HG02763 (cell line): ENCODE measurements around the gene MYO5B.
A peak's percentile ranks its signal among the peaks of the same experiment; 100 is the strongest.
"Not testable (repeated sequence)": the region's sequence is repeated elsewhere in the genome, so short reads cannot be mapped to it uniquely, and the experiment has no call there.

ENCODE experiments used
- ATAC-seq: cut with Tn5 transposase; IDR thresholded peaks from one replicate; pipeline ENCODE4 v1.9.1; 2021; ENCODE audit warnings: mild to moderate bottlenecking, moderate library complexity; ENCODE audit not compliant: unreplicated experiment

The MYO5B gene

DNA sequence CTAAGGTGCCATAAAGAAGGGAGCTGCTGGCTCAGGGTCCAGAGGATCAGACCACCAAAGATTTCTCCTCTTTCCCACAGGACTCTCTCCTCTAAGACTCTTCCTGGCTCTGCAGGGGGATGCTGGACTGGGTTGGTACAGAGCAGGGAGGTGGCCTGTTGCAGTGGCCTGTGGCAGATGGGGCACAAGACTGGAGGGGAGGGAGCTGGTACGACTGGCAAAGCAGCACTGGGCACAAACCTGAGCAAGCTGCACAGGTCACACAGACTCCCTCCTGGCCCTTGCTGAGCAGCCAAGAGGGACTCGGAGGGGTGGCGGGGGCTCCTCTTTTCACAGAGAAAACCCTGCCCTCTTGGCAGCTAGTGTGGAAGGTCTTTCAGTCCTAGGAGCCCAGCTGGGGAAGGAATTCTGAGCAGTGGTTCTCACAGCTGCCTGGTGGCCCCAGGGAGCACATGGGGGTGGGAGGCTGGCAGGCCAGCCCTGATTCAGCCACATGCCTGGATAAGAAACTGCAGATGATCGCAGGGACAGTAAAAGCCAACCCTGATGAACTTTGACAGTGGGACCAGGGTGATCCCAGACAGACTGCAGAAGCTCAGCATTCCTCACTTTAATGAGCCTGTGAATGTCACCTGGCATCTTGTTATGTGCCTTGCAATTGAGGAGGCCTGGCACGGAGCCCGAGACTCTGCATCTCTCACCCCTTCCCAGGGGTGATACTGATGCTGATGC, 349.2 kb downstream of the MYO5B start:
- no peak for ATAC-seq

DNA sequence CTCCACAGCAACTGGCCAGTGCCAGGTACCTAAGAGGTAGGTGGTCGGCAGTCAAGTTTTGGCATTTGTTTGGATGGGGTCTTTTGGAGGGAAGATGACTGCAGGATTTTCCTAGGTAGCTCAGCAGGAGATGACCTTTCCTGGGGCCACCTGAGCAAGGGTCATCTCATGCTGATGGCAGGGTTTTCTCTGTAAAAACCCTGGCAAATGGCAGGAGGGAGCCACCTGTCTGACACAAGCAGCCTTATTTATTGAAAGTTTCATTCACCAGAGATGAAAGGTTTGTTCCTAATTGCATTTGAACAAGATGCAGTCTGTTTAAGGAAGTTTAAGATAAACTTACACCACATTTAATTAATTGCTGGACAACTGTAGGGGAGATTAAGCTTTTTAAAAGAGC, 350.0 kb downstream of the MYO5B start:
- no peak for ATAC-seq

DNA sequence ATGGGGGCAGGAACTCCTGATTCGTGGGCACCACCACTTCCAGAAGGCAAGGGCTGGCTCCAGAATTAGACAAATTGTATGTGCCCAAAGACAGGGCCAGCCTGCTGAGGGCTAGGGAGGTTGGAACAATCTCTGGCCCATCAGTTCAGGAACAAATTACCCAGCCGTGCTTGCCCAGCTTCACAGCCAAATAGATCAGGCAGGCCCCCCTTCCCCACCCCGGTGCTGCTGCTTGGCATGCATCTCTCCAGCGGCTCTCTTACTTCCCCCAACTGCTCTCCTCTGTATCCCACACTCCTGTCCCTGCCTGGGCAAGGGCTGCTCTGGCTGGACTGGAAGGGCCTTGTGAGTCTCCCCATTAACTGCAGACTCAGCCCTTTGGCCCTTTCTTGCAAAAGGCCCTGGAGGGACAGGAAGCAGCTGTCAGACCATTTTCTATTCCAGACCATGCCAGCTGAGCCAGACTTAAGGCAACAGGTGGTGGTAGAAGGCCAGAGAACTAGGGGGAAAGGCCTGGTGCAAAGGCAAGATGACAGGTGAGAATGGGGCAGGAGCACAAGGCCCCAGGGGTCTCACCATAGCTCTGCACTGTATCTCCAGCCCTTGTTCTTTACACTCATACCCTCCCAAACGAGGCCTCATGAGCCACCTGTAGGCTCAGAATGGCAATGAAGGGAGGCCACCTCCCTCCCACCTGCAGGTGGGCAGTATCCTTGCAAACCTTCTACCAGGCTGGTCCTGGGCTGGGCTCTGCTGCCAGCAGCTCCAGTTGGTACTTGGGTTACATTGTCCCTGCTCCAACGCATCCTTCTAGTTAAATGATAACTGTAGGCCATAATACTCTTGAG, 350.9 kb downstream of the MYO5B start:
- ATAC-seq: no peak

DNA sequence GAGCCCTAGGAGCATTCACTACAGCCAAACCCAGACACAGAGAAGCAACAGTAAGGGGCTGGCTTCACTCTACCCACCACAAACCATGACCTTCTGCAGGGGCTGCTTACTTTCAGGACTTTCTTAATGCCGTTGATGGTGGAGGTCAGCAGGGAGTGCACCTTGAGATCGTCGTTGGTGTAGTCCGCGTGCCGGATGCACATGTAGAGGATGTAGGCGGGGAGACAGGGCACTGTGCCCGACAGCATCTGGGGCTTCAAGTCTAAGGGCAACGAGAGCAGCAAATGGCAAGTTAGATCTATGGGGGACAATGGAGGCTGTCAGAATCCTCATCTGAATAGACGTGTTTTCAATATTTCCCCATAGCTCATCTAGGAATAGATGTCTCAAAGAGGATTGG, 351.8 kb downstream of the MYO5B start:
- no peak for ATAC-seq

DNA sequence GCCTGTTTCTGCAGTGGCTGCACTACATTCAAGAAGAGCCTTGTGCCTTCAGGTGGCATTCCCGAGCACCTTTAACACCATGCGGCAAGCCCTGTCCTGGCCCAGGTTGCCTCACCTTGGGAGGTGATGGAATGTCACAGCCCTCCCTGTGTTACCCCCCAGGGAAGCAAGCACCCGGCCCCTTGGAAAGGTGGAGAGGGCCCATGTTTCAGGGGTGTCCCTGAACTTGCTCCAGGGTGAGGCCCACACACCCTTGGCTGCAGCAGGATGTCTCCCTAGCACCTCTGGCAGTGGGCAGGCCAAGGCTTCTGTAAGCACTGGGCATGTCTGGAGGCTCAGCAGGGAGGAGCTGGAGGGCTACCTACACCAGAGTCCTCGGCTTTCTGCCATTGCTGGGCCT, 352.3 kb downstream of the MYO5B start:
- no peak for ATAC-seq

DNA sequence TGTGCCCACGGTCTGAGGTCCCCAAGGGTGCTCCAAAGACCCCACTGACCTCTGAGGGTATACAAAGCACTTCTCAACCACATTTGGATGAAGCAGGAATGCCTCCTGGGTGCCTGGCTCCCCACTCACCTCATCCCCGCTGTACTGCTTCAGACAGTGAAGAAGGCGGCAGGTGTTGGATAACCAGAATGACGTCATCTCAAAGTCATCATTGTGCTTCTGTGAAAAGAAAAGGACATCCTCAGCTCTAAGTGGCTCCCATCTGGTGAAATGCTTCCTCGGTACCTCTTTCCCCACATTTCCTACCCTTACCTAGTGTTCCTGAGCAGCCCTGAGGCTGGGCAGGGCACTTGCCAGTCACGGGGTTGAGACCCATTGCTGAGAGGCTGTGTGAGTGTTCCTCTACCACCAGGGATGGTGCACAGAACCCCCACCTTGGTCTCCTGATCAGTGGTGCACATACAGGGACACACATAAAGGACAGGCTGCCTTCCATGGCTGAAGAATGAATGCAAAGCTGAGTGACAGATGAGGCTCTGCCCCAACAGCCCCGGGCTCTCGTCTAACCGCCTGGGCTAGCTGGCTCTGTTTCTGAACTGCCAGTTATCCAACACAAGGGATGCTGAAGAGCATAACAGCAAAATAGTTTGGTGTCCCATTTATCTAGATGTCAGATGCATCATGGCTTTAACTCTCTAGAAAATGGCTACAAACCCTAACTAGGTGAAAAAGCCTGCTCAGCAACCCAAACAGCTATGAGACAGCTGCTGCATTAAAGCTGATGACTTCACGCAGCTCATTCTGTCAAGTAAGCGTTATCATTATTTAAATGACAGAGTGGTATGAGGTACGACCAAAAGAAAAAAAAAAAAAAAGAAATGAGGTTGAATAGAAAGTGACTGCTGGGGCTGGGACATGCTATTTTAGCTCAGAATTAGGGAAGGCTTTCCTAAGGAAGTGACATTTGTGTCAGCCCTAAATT, 353.4 kb downstream of the MYO5B start:
- no peak for ATAC-seq

DNA sequence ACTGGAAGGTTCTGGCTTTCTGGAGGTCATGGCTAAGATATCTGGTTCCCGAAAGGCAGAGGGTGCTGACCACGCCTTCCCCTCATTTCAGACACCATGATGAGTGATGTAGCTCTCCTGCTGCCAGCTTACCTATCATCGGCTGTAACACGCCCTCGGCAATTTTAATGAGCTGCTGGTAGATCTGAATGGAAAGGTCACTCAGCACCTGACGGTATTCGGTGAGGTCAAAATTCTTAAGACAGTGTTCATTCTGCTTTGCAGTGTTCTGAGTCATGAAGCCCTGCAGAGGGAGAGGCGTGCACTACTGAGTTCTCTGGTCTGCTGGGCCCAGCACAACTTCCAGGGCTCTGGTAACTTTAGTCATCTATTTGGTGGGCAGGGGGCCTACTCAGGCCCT, 355.9 kb downstream of the MYO5B start:
- ATAC-seq: no peak

DNA sequence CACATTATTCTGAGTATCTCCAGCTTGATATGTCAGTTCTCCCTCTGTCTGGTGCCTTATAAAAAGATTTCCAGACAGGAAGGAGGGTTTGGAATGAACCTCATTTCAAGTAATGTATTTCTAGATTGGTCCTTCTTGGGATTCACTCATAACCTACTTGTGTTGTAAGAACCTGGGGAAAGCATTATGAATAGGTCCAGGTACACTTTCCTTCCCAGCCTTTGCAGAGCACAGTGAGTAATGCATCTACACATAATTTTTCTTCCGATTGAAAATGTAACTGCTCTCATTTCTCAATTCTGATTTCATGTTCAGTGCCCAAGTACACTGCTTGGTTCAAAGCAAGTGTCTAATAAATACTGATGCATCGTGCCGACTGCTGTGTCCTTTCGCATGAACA, 356.6 kb downstream of the MYO5B start:
- no peak for ATAC-seq

DNA sequence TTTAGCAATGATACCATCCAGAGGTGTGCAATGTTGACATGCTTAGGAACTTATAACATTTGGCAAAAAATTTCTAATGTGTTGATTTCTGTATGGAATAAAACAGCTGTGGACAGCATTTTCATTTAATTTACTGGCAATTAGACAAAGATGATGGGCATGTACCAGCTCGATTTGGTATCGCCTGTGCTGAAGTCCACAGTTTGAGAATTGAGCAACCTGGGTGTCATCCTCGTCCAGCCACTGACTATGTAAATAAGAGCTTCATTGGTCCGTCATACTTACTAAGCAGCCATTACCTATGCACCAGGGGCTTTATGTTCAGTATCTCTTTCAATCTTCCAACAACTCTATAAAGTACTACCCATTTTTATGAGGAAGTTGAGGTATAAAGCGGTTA, 357.1 kb downstream of the MYO5B start:
- ATAC-seq: no peak

DNA sequence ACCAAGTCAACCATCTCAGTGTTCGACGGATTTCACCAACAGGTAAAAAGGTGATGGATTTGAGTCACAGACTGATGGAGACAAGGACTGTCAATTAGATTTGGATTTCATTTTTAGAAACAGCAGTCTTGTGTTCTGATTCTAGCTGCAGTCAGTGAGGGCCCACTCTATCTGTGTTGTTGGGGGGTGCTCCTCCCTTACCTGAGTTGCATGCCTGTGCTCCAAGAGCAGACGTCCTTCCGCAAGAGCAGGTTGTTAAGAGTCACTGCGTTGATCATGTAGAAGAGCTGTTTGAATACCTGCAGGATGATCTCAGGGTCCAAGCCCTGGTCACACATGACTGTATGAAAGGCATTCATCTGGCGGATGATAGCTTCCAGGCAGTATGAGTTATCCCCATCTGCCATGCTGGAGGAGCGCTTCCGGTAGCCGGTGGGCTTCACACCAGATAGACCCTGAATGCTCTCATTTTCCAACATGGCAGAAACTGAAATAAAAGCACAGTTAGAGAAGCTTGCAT, 357.6 kb downstream of the MYO5B start:
- ATAC-seq: not testable (repeated sequence)

DNA sequence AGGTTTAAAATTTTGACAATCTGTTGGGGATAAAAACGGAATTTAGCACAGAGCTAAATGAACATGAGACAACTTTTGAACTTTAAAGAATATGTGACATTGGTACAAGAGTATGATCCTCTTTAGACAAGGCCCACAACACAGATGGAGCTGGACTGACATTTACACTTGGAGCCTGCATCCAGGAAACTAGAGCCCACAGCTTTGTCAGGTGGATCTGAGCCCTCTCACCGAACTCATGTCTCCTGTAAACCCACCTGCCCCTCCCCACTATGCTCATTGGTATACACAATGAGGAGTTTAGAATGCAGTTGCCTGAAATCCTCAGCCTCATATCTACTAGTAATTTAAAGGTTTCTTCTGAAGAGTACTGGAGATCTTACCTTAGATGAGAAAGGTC, 359.5 kb downstream of the MYO5B start:
- ATAC-seq: no peak

DNA sequence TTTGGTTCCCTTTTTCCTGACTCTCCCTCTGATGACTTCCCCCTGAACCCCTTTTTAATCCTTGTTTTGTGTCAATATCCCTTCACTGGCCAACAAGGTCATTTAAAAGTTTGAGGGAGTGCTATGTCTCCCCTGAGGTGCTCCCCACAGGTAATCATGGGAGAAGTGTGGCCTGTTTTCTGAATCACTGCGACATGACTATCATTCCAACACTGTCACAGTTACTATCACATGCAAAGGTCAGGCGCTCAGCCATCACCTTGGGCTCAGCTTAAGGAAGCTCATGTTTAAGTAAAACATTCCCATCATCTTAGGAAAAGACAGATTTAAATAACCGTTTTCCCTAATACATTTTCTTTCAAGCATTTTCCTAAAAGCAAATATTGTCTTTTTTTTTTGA, 360.7 kb downstream of the MYO5B start:
- no peak for ATAC-seq

DNA sequence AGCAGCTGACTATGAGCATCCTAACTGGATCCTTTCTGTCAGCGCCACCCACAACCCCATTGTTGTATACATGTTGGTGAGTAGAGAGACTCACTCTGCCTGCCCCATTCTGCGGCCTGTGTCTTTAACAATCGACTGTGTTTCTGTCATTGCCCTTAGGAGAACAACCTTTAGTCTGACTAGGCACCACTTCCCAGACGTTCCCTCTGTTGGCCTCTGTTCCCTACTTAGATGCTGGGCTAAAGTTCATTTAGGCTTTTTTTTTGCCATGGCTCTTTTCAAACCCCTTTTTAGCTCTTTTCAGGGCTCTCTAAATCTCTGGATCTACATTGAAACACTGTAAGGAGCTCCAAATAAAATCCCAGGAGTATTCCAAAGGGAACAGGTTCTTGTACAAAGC, 361.1 kb downstream of the MYO5B start:
- ATAC-seq: no peak

DNA sequence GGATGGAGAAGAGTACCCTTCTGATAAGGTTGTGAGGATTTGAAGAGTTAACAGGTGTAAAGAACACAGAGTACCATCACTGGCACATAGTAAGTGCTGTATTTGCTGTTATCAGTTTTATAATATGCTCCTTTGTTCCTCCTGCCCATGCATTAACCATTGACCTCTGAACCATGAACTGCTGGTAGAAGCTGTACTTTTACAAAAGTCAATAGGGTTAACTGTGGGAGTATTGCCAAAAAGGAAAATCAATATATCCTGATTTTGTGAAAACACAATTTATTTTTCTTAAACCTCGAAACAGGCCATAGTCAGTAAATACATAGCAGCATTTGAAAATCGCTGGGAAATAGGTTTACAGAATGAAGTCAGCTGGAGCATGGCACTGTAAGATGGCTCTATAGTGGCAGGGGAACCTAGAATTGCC, 362.7 kb downstream of the MYO5B start:
- no peak for ATAC-seq

DNA sequence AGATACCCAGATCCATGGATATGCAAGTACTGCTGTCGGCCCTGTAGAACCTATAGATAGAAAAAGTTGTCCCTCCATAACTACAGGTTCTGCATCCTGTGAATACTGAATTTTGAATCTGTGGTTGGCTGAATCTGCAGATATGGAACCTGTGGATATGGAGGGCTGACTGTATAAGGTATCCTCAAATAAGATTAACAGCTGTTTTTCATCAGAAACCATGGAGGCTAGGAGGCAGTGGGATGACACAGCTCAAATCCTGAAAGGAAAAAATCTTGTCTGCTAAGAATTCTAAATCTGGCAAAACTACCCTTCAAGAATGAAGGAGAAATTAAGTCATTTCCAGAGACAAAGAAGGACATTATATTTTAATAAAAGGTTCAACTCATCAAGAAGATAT, 367.0 kb downstream of the MYO5B start:
- ATAC-seq: no peak

DNA sequence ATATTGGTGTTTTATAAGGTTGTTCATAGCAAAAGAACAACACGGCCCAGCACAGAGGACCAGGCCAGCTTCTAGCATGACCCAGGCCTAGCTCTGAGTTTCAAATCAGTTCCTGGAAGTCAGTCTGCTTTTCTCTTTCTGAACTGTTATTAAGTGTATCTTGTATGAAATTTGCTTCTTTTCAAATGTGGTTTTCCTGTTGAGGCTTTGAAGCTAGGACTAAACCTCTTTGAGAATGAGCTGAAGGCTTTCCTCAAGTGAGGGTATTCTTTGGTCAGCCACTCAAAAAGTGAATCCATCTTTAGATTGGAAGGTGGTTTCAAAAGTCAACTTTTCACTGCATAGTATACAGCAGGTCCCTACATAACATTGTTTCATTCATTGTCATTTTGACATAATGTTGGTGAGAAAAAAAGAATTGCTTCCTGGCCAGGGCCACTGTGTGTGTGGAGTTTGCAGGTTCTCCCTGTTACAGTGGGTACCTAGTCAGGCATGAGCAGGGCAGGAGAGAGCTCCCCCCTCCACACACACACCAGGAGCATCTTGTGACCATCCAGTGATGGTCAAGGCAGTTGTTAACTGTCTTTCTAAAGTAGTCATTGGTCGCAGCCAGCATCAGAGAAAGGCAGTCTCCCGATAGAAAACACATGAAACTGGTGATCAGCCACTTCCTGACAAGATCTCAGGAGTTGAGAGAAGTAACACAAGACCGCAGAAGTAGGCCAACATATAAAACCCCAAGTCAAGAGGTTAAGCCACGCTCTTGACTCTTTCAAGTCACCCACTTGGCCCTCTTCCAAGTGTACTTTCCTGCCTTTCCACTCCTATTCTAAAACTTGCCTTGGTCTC, 374.9 kb downstream of the MYO5B start:
- no peak for ATAC-seq

DNA sequence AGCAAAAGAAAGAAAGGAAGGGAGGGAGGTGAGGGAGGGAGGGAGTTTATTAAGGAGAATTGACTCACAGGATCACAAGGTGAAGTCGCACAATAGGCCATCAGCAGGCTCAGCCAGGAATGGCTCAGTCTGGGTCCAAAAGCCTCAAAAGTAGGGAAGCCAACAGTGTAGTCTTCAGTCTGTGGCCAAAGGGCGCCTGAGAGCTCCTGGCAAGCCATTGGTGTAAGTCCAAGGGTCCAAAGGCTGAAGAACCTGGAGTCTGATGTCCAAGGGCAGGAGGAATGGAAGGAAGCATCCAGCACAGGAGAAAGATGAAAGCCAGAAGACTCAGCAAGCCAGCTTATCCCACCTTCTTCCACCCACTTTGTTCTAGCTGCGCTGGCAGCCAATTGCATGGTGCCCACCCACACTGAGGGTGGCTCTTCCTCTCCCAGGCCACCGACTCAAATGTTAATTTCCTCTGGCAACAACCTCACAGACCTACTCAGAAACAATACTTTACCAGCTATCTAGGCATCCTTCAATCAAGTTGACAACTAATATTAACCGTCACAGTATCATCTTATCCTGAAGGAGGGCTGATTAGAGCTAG, 375.8 kb downstream of the MYO5B start:
- ATAC-seq: no peak

DNA sequence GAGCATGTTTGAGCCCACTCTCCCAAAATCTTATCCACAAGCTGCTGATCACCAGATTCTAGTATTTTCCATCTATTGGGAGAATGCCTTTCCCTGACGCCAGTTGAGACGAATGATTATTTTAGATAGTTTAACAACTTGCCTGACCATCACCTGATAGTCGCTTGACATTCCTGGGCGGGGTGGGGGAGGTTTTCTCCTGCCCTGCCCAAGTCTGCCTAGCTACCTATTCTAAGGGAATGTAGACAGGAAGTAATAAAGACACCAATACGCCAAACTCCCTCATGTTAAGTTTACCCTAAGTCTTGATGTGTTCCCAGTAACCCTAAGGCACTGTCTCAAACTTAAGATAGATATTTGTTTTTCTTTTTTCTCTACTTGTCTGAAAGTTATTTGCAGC, 377.0 kb downstream of the MYO5B start:
- no peak for ATAC-seq

DNA sequence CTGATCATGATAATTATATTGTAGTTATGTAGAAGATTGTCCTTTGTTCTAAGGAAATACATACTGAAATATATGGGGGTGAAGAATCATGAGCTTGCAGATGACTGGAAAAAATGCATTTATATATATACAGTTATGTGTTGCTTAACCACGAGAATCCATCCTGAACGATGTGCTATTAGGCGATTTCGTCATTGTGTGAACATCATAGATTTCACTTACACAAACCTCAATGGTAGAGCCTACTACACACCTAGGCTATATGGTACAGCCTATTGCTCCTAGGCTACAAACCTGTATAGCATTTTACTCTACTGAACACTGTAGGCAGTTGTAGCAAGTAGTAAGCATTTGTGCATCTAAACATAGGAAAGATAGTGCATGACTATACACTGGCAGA, 379.0 kb downstream of the MYO5B start:
- ATAC-seq: no peak

DNA sequence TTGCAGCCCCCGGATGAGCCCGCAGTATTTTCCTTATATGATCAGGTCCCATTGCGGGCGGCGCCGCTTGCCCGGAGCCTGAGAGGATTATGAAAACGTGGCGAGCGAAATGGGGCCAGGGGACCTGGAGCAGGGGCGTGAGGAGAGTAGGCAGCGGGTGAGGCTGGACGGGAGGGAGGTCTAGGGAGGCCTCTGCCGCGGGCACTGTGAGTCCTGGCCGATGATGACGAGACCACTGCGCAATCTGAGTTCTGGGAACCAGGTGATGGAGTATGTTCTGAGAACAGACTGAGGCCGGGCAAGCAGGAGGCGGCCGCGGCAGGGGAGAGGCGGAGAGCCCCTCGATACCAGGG, 380.8 kb downstream of the MYO5B start:
- ATAC-seq: peak; percentile 10
